Jurkat, Clone E6-1 (cell line): Measurements from ENCODE around the gene LTBP2.
"Not testable (repeated sequence)": the region's sequence is repeated elsewhere in the genome, so short reads cannot be mapped to it uniquely, and the experiment has no call there.

Experiments
- DNase-seq: peaks from one replicate; pipeline ENCODE4 v3.0.0-alpha.2; 2011; ENCODE audit warnings: low read depth, low spot score
- H3K4me3 ChIP-seq: 2 replicates; pipeline ENCODE4 v1.5.1; 2011; ENCODE audit warnings: mild to moderate bottlenecking, low read length, control low read depth, moderate library complexity

The LTBP2 gene

DNA sequence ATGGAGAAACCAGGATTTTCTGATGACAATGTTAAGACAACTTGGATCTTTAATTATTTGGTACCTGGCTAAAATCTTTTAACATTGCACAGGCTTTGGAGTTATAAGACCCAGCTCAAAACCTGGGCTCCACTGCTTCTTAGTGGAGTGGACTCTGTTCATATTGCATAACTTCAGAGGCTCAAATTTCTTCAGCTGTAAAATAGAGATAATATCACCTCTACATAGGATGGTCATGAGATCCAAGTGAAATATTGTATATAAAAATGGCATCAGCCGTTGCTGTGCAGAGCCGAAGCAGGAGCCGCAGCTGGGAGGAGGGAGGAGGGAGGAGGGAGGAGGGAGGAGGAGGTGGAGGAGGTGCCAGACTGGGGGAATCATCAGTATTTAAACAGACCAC, 129.5 kb downstream of the LTBP2 start:
- no peak for DNase-seq
- H3K4me3 ChIP-seq, result no peak overlapping the region

GRCh38 chr14:74480046-74480445, 132.0 kb downstream of the LTBP2 start:
- H3K4me3 ChIP-seq, result no peak overlapping the region
- DNase-seq, result no peak

DNA sequence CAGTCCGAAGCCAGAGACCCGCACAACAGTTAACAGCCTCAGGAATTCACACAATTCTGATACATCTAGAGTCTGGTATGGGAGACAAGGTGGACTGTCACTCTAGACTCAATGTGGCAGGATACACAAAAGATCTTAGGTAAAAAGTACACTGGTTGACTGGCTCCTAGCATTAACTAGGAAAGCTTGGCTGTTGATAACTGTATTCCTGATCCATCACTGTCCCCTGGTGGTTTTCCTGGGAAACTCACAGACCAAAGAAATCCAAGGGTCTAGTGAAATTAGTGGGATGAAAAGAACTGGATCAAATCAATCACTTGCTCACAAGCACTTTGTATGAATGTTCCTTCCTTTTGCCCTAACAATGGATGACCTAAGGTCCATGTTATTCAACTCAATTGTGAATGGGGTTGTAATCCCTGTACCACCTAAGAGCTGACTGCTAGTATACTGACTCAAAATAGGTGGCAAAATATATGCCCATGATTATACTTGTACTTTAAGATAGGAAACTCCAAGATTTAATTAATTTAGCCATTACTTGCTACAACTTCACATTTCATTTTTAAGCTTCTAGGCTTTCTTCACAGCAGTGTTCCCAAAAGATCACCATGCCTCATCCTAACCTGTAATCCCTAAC, 132.9 kb downstream of the LTBP2 start:
- no peak for DNase-seq

GRCh38 chr14:74476607-74477006, 135.4 kb downstream of the LTBP2 start:
- no peak for DNase-seq
- no peak overlapping the region for H3K4me3 ChIP-seq

More for the DNA sequence above, 132.9 kb downstream of the LTBP2 start:
- no peak overlapping the region for H3K4me3 ChIP-seq

DNA sequence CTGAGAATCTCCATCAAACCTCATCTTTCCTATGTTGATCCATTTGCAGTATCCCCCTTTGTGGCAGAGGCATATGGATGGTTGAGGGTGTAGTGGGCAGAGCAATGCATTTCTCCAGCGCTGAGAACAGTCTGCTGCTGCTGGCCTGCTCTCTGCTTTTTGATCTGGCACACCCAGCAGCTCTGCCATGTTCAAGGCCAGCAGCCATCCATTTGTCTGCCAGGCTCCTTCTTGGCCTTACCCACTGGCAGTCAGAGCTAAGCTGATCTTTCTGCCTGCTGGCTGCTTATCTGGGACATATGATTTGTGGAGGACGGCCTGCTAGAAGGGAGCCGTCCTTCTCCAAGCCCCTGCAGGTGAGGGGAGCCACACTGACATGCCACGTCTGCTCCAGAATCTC, 135.9 kb downstream of the LTBP2 start:
- no peak for DNase-seq
- no peak overlapping the region for H3K4me3 ChIP-seq

- no peak for DNase-seq
- no peak overlapping the region for H3K4me3 ChIP-seq
These were observed 136.4 kb downstream of the LTBP2 start for GRCh38 chr14:74475678-74476077.

- no peak overlapping the region for H3K4me3 ChIP-seq
- no peak for DNase-seq
These were observed 137.7 kb downstream of the LTBP2 start for GRCh38 chr14:74474376-74474775.

DNA sequence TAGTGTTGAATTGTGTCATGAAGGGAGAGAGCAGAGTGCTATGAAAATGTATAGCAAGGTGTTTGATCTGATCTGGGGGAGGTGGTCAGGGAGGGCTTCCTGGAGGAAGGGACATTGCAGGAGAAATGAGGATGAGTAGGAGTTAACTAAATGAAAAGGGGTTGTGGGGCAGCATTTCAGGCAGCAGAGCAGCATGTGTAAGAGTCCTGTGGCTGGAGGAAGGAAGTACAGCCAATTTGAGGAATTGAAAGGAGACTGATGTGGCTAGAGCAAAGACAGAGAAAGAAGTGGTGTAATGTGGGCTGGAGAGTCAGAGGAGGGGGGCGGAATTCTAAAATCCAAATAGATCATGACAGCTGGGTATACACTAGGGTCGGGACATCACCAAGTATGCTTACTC, 139.4 kb downstream of the LTBP2 start:
- no peak overlapping the region for H3K4me3 ChIP-seq
- DNase-seq, result no peak

- H3K4me3 ChIP-seq, result no peak overlapping the region
- DNase-seq, result no peak
These were observed 142.2 kb downstream of the LTBP2 start for GRCh38 chr14:74469548-74470518.

GRCh38 chr14:74468513-74468912, 143.5 kb downstream of the LTBP2 start:
- DNase-seq, result no peak
- no peak overlapping the region for H3K4me3 ChIP-seq

DNA sequence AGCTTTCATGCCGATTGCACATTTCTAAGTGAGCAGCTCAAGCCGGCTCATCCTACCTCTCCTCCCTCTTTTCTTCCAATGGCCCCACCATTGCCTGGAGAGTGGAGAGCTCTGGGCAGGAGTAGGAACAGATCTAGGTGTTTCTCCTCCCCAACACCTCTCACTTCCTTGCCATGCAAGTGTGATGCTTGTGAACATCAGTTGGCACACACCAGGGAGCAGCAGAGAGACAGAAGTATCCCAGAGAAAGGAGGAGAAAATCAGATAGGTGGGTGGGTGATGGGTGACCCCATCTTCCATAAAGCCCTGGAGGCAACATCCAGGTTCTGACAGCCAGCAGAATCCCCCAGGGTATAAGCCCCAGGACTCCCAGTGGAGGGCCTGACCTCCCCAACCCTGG, 146.7 kb downstream of the LTBP2 start:
- no peak for DNase-seq
- H3K4me3 ChIP-seq, result no peak overlapping the region

DNA sequence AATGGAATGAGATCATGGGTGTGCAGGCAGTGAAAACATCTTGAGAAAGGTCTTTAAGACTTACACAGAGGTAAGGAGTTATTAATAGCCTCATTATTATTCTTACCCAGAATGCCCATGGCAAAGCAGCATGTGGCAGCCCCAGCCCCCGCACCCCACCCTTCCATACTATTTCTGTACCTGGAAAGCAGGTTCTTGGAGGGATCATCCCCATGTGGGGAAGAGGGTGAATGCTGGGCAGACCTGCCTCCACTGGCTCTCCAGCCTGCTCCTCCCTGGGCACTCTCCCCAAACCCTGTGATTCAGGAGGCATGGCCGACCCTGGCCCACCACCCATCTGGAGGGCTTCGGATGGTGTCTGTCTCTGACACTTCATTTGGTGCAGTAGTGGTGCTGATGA, 147.3 kb downstream of the LTBP2 start:
- no peak overlapping the region for H3K4me3 ChIP-seq
- DNase-seq, result no peak

DNA sequence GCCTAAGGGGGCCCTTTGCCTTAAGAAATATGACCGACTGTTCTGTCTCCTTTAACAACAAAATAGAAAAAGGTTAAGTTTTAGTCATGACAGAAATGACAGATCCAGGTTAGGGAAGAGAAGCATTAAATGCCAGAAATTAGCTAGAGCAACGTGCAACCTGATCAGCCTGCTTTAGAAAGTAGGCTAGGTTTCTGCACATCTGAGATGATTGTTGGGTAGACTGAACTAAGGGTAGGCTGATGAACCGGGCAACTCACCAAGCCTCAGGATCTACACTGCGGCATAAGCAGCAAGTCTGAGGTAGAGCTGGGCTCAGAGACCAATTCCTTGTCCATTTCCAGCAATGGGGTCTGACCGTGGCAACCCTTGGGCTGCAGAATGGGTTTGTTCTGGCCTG, 148.3 kb downstream of the LTBP2 start:
- H3K4me3 ChIP-seq, result no peak overlapping the region
- DNase-seq, result no peak

GRCh38 chr14:74462993-74463392, 149.0 kb downstream of the LTBP2 start:
- no peak overlapping the region for H3K4me3 ChIP-seq
- DNase-seq, result no peak

DNA sequence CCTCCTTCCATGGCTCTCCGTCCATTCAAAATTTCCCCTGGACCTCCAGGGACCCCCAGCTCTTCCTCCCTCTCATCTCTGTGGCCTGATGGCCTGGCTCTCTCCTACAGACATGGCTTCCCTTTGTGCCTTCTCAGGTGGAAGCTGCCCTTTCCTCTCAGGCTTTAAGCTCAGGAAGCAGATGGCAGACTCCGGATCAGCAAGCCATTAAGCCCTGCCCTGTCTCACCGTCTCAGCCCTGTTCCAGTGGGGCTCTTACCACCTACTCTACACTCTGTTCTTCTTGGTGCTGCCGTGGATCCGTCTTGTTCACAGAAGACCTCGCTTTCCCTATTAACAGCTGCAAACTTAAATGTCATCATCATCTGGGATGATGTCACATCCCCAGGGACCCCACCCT, 152.1 kb downstream of the LTBP2 start:
- no peak overlapping the region for H3K4me3 ChIP-seq
- no peak for DNase-seq

GRCh38 chr14:74459289-74459946, 152.6 kb downstream of the LTBP2 start:
- DNase-seq, result no peak
- no peak overlapping the region for H3K4me3 ChIP-seq

DNA sequence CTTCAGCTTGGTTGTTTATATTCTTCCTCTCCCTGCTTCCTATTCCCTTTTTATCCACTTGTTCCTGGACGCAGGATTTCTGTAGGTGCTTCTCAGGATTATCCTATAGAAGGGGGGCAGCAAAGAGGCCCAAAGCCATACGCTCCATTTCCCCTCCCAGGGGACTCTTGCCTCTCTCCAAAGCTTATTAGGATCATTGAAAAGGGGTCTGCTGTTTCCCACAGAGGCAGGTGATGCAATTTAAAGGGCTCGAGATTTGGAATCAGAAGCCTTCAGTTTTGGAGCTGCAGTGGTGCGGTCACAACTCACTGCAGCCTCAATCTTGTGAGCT, 154.5 kb downstream of the LTBP2 start:
- no peak overlapping the region for H3K4me3 ChIP-seq
- DNase-seq, result no peak

DNA sequence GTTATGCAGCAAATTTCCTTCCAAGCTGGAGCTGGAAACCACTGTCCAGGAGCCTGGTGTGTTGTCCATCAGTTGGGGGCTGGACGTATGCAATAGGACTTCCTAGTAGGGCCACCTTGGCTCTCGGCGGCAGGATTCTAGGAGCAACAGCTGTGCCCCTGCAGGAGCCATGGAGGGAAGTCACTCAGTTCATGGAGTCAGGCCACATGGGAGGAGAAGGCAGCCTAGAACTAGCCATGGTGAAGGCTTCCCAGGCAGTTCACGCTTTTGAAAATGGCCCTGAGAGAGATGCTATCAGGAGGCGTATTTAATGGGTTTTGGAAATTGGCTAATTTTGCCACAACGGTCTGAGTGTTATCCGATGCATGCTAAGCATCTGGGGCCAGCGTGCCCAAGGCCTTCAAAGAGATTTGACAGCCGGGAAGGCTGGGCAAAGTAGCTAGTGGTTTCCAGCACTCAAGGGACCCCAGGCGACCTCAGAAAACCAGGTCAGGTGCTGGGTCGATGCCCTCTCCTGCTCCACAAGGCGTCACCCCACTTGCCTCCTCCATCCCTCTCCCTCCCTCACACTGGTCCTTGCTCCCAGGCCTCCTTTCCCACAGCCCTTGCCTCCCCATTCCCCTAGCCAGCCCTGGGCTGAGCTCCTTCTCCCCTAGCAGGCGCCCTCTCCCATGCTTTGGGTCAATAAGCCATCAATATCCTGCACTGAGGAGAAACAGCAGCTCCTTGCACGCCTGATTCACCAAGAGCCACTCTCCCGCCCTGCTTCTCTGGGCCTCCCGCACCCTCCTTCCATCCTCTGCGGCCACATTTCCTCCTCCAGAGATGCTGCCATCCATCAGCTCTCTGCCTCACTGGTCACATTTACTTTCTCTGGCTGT, 155.1 kb downstream of the LTBP2 start:
- H3K4me3 ChIP-seq, result no peak overlapping the region
- no peak for DNase-seq

GRCh38 chr14:74454397-74454796, 157.6 kb downstream of the LTBP2 start:
- not testable (repeated sequence) for H3K4me3 ChIP-seq, DNase-seq
